ENCODE data around the gene PHGDH.
A peak's percentile ranks its signal among the peaks of the same experiment; 100 is the strongest.
"Not testable (repeated sequence)": the region's sequence is repeated elsewhere in the genome, so short reads cannot be mapped to it uniquely, and the experiment has no call there.

Gene PHGDH

GRCh38 chr1:119686661-119687060, 25.1 kb upstream of the PHGDH start:
- H3K4me2 ChIP-seq (ENCODE audit: low read length), result no peak overlapping the region
- no peak overlapping the region for H3K27ac ChIP-seq (ENCODE audit: low read depth, low read length)
- H3K4me1 ChIP-seq (ENCODE audit: control insufficient read depth, low read depth, low read length), result peaks cover 7% of the 10 kb centered on the region
- no peak overlapping the region for H3K9ac ChIP-seq (ENCODE audit: low read length)
- no peak overlapping the region for H2BK15ac ChIP-seq (replicated peaks; ENCODE audit: low read depth)
- H3K23ac ChIP-seq (ENCODE audit: low read length), result no peak overlapping the region
- no peak overlapping the region for H3K18ac ChIP-seq (ENCODE audit: low read length)
- H3K4me3 ChIP-seq (ENCODE audit: low read length), result no peak overlapping the region
- WGBS (ENCODE audit: extremely low coverage, insufficient coverage, low lambda C conversion rate), result no CpG with 5 or more reads among the region's 3 CpGs
- no peak overlapping the region for H3K4ac ChIP-seq (ENCODE audit: low read depth, low read length)
- no peak overlapping the region for H4K8ac ChIP-seq (ENCODE audit: low read depth, low read length)
- no peaks in the 10 kb centered on the region for H3K27me3 ChIP-seq (ENCODE audit: insufficient read depth, low read length, poor library complexity)
- no peak overlapping the region for H2BK120ac ChIP-seq (ENCODE audit: low read depth, low read length)
- H3K56ac ChIP-seq (ENCODE audit: low read length), result no peak overlapping the region
- no peaks in the 10 kb centered on the region for H3K79me2 ChIP-seq (ENCODE audit: control insufficient read depth, insufficient read depth, low read length)
- H2AK5ac ChIP-seq (ENCODE audit: low read length), result no peak overlapping the region
- H3K36me3 ChIP-seq (ENCODE audit: control insufficient read depth, insufficient read depth, low read length), result no peaks in the 10 kb centered on the region
- no peak overlapping the region for H4K5ac ChIP-seq (ENCODE audit: low read length)
- H3K79me1 ChIP-seq (ENCODE audit: low read length), result no peaks in the 10 kb centered on the region
- no peak overlapping the region for H2BK5ac ChIP-seq (ENCODE audit: low read length)
- peak; percentile 15 for DNase-seq

- no peak overlapping the region for H2AK5ac ChIP-seq (ENCODE audit: low read length)
- no peak overlapping the region for H3K27ac ChIP-seq (ENCODE audit: low read depth, low read length)
- WGBS (ENCODE audit: extremely low coverage, insufficient coverage, low lambda C conversion rate), result no CpG with 5 or more reads among the region's 2 CpGs
Measured at GRCh38 chr1:119687434-119688079, 24.2 kb upstream of the PHGDH start.

GRCh38 chr1:119688810-119689209, 22.9 kb upstream of the PHGDH start:
- H3K9ac ChIP-seq (ENCODE audit: low read length), result no peak overlapping the region

More at GRCh38 chr1:119687434-119688079, 24.2 kb upstream of the PHGDH start:
- H2BK15ac ChIP-seq (replicated peaks; ENCODE audit: low read depth), result no peak overlapping the region
- no peak overlapping the region for H2BK120ac ChIP-seq (ENCODE audit: low read depth, low read length)
- H3K23ac ChIP-seq (ENCODE audit: low read length), result no peak overlapping the region
- H3K27me3 ChIP-seq (ENCODE audit: insufficient read depth, low read length, poor library complexity), result no peaks in the 10 kb centered on the region
- no peak overlapping the region for H3K4me2 ChIP-seq (ENCODE audit: low read length)
- no peak overlapping the region for H3K56ac ChIP-seq (ENCODE audit: low read length)
- no peak overlapping the region for H3K9ac ChIP-seq (ENCODE audit: low read length)
- no peaks in the 10 kb centered on the region for H3K79me2 ChIP-seq (ENCODE audit: control insufficient read depth, insufficient read depth, low read length)
- H3K4me1 ChIP-seq (ENCODE audit: control insufficient read depth, low read depth, low read length), result peaks cover 7% of the 10 kb centered on the region
- no peak overlapping the region for H2BK5ac ChIP-seq (ENCODE audit: low read length)
- DNase-seq, result peak; percentile 68
- no peak overlapping the region for H4K5ac ChIP-seq (ENCODE audit: low read length)
- H3K4ac ChIP-seq (ENCODE audit: low read depth, low read length), result no peak overlapping the region
- no peak overlapping the region for H3K18ac ChIP-seq (ENCODE audit: low read length)
- no peak overlapping the region for H4K8ac ChIP-seq (ENCODE audit: low read depth, low read length)
- no peaks in the 10 kb centered on the region for H3K79me1 ChIP-seq (ENCODE audit: low read length)
- no peaks in the 10 kb centered on the region for H3K36me3 ChIP-seq (ENCODE audit: control insufficient read depth, insufficient read depth, low read length)
- no peak overlapping the region for H3K4me3 ChIP-seq (ENCODE audit: low read length)

GRCh38 chr1:119689511-119689910, 22.2 kb upstream of the PHGDH start:
- no peak overlapping the region for H3K9ac ChIP-seq (ENCODE audit: low read length)
- H3K4me2 ChIP-seq (ENCODE audit: low read length), result no peak overlapping the region
- no peak overlapping the region for H2BK15ac ChIP-seq (replicated peaks; ENCODE audit: low read depth)
- no peak overlapping the region for H4K8ac ChIP-seq (ENCODE audit: low read depth, low read length)
- no peak overlapping the region for H2AK5ac ChIP-seq (ENCODE audit: low read length)
- no peak overlapping the region for H4K5ac ChIP-seq (ENCODE audit: low read length)
- H3K56ac ChIP-seq (ENCODE audit: low read length), result no peak overlapping the region
- H3K4me3 ChIP-seq (ENCODE audit: low read length), result no peak overlapping the region
- H3K4me1 ChIP-seq (ENCODE audit: control insufficient read depth, low read depth, low read length), result peaks cover 7% of the 10 kb centered on the region
- H3K27ac ChIP-seq (ENCODE audit: low read depth, low read length), result no peak overlapping the region
- H3K18ac ChIP-seq (ENCODE audit: low read length), result no peak overlapping the region
- no peaks in the 10 kb centered on the region for H3K79me1 ChIP-seq (ENCODE audit: low read length)
- H3K4ac ChIP-seq (ENCODE audit: low read depth, low read length), result no peak overlapping the region
- no peaks in the 10 kb centered on the region for H3K27me3 ChIP-seq (ENCODE audit: insufficient read depth, low read length, poor library complexity)
- no peak overlapping the region for H2BK120ac ChIP-seq (ENCODE audit: low read depth, low read length)
- peak; percentile 52 for DNase-seq
- no peak overlapping the region for H2BK5ac ChIP-seq (ENCODE audit: low read length)
- H3K36me3 ChIP-seq (ENCODE audit: control insufficient read depth, insufficient read depth, low read length), result no peaks in the 10 kb centered on the region
- H3K23ac ChIP-seq (ENCODE audit: low read length), result no peak overlapping the region
- H3K79me2 ChIP-seq (ENCODE audit: control insufficient read depth, insufficient read depth, low read length), result no peaks in the 10 kb centered on the region

More at GRCh38 chr1:119688810-119689209, 22.9 kb upstream of the PHGDH start:
- Histone ChIP-seq H2AK5ac (ENCODE audit: low read length) (no peak overlapping the region), H3K56ac (ENCODE audit: low read length) (no peak overlapping the region), H3K27ac (ENCODE audit: low read depth, low read length) (no peak overlapping the region), H3K36me3 (ENCODE audit: control insufficient read depth, insufficient read depth, low read length) (no peaks in the 10 kb centered on the region), H3K4me2 (ENCODE audit: low read length) (no peak overlapping the region), H3K27me3 (ENCODE audit: insufficient read depth, low read length, poor library complexity) (no peaks in the 10 kb centered on the region), H3K18ac (ENCODE audit: low read length) (no peak overlapping the region), H2BK120ac (ENCODE audit: low read depth, low read length) (no peak overlapping the region), H2BK15ac (replicated peaks; ENCODE audit: low read depth) (no peak overlapping the region), H3K79me1 (ENCODE audit: low read length) (no peaks in the 10 kb centered on the region), H2BK5ac (ENCODE audit: low read length) (no peak overlapping the region), H3K4me3 (ENCODE audit: low read length) (no peak overlapping the region), H3K79me2 (ENCODE audit: control insufficient read depth, insufficient read depth, low read length) (no peaks in the 10 kb centered on the region), H4K8ac (ENCODE audit: low read depth, low read length) (no peak overlapping the region), H4K5ac (ENCODE audit: low read length) (no peak overlapping the region), H3K4ac (ENCODE audit: low read depth, low read length) (no peak overlapping the region), H3K23ac (ENCODE audit: low read length) (no peak overlapping the region), H3K4me1 (ENCODE audit: control insufficient read depth, low read depth, low read length) (peaks cover 7% of the 10 kb centered on the region)
- peak; percentile 36 for DNase-seq

- not testable (repeated sequence) for H3K4ac ChIP-seq (ENCODE audit: low read depth, low read length); H2BK120ac ChIP-seq (ENCODE audit: low read depth, low read length); H3K4me3 ChIP-seq (ENCODE audit: low read length); DNase-seq; H2BK15ac ChIP-seq (replicated peaks; ENCODE audit: low read depth); H3K23ac ChIP-seq (ENCODE audit: low read length); H4K8ac ChIP-seq (ENCODE audit: low read depth, low read length); H3K4me2 ChIP-seq (ENCODE audit: low read length); H3K27me3 ChIP-seq (ENCODE audit: insufficient read depth, low read length, poor library complexity); H3K79me1 ChIP-seq (ENCODE audit: low read length); H3K27ac ChIP-seq (ENCODE audit: low read depth, low read length); H3K4me1 ChIP-seq (ENCODE audit: control insufficient read depth, low read depth, low read length); H2AK5ac ChIP-seq (ENCODE audit: low read length); H2BK5ac ChIP-seq (ENCODE audit: low read length); H4K5ac ChIP-seq (ENCODE audit: low read length); H3K18ac ChIP-seq (ENCODE audit: low read length); H3K36me3 ChIP-seq (ENCODE audit: control insufficient read depth, insufficient read depth, low read length); H3K79me2 ChIP-seq (ENCODE audit: control insufficient read depth, insufficient read depth, low read length); H3K56ac ChIP-seq (ENCODE audit: low read length); H3K9ac ChIP-seq (ENCODE audit: low read length)
- no CpG with 5 or more reads among the region's 4 CpGs for WGBS (ENCODE audit: extremely low coverage, insufficient coverage, low lambda C conversion rate)
Measured at GRCh38 chr1:119696863-119697262, 14.9 kb upstream of the PHGDH start.

GRCh38 chr1:119697598-119697997, 14.1 kb upstream of the PHGDH start:
- Histone ChIP-seq H4K8ac (ENCODE audit: low read depth, low read length) (no peak overlapping the region), H2BK15ac (replicated peaks; ENCODE audit: low read depth) (no peak overlapping the region), H3K79me2 (ENCODE audit: control insufficient read depth, insufficient read depth, low read length) (no peaks in the 10 kb centered on the region), H3K27ac (ENCODE audit: low read depth, low read length) (no peak overlapping the region), H3K9ac (ENCODE audit: low read length) (no peak overlapping the region), H3K23ac (ENCODE audit: low read length) (no peak overlapping the region), H3K18ac (ENCODE audit: low read length) (no peak overlapping the region), H3K36me3 (ENCODE audit: control insufficient read depth, insufficient read depth, low read length) (no peaks in the 10 kb centered on the region), H2BK120ac (ENCODE audit: low read depth, low read length) (no peak overlapping the region), H3K4ac (ENCODE audit: low read depth, low read length) (no peak overlapping the region), H3K4me1 (ENCODE audit: control insufficient read depth, low read depth, low read length) (no peaks in the 10 kb centered on the region), H3K27me3 (ENCODE audit: insufficient read depth, low read length, poor library complexity) (no peaks in the 10 kb centered on the region), H4K5ac (ENCODE audit: low read length) (no peak overlapping the region), H3K4me3 (ENCODE audit: low read length) (no peak overlapping the region), H3K4me2 (ENCODE audit: low read length) (no peak overlapping the region), H3K56ac (ENCODE audit: low read length) (no peak overlapping the region), H2AK5ac (ENCODE audit: low read length) (no peak overlapping the region), H3K79me1 (ENCODE audit: low read length) (no peaks in the 10 kb centered on the region), H2BK5ac (ENCODE audit: low read length) (no peak overlapping the region)
- no CpG with 5 or more reads among the region's 3 CpGs for WGBS (ENCODE audit: extremely low coverage, insufficient coverage, low lambda C conversion rate)
- DNase-seq, result no peak
